ENCODE data around the gene GALNT2.

GALNT2 gene

DNA sequence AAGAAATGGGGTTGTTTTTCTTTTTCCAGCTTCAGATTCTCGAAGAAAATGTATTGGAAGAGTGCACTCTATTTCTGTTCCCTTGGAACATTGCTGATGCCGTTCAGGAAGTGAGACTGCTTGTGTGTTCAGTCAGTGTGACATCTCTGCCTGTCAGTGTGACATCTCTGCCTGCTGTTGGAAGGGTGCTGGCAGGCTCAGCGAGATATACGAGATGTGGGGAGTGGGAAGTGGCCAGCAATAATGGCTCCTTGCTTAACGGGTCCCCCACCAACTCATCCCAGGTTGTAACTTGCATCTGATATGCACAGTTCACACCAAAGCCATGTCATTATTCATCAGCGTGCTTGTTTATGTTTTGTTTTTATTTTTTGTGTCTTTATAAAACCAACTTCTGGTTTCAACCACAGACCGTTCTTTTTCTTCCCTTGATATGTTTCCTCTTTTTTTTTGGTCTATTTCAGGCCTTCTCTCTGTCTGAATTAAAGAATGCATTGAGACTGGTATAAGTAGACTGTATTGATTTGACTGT lies 145.4 kb downstream of the GALNT2 start:
- Histone ChIP-seq H3K4me3 (ENCODE audit: low read depth, low read length) (no peak overlapping the region), H3K36me3 (ENCODE audit: control insufficient read depth, insufficient read depth, low read length) (no peaks in the 10 kb centered on the region), H3K27me3 (ENCODE audit: control insufficient read depth, insufficient read depth, low read length) (no peaks in the 10 kb centered on the region), H3K9me3 (ENCODE audit: control insufficient read depth, low read length) (no peaks in the 10 kb centered on the region), H3K4me2 (ENCODE audit: low read length) (no peak overlapping the region), H3K79me2 (no peaks in the 10 kb centered on the region), H2AFZ (no peak overlapping the region), H3K9ac (no peak overlapping the region), H3K27ac (no peak overlapping the region), H3K4me1 (no peaks in the 10 kb centered on the region)
- TF ChIP-seq, protein P1, sequence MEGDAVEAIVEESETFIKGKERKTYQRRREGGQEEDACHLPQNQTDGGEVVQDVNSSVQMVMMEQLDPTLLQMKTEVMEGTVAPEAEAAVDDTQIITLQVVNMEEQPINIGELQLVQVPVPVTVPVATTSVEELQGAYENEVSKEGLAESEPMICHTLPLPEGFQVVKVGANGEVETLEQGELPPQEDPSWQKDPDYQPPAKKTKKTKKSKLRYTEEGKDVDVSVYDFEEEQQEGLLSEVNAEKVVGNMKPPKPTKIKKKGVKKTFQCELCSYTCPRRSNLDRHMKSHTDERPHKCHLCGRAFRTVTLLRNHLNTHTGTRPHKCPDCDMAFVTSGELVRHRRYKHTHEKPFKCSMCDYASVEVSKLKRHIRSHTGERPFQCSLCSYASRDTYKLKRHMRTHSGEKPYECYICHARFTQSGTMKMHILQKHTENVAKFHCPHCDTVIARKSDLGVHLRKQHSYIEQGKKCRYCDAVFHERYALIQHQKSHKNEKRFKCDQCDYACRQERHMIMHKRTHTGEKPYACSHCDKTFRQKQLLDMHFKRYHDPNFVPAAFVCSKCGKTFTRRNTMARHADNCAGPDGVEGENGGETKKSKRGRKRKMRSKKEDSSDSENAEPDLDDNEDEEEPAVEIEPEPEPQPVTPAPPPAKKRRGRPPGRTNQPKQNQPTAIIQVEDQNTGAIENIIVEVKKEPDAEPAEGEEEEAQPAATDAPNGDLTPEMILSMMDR (IDR thresholded peaks at IDR 0.05), result no peak

DNA sequence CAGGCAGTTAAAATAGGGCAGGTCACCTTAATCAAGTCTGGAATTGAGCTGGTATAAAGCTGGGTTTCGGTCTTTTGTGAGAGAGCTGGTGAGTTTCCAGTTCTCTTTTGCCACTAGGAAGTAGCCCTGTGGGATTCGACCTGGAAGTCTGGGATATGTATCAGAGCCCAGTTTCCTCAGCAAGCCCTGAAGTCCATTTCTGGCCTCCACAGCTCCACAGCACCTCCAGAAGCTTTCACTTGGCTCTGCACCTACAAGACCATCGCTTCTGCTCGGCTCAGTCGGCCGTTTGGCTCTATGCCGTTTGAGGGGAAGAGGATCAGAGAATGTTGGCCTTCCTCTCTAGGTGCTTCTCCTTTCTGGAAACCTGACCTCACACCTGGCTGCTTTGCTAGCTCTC lies 148.0 kb downstream of the GALNT2 start:
- no peaks in the 10 kb centered on the region for H3K36me3 ChIP-seq (ENCODE audit: control insufficient read depth, insufficient read depth, low read length)
- no peaks in the 10 kb centered on the region for H3K9me3 ChIP-seq (ENCODE audit: control insufficient read depth, low read length)
- H3K27me3 ChIP-seq (ENCODE audit: control insufficient read depth, insufficient read depth, low read length), result no peaks in the 10 kb centered on the region
- H3K79me2 ChIP-seq, result no peaks in the 10 kb centered on the region
- TF ChIP-seq, protein P1 (IDR thresholded peaks at IDR 0.05), result peak; percentile 15
- H3K4me3 ChIP-seq (ENCODE audit: low read depth, low read length), result no peak overlapping the region
- no peak overlapping the region for H2AFZ ChIP-seq
- H3K4me1 ChIP-seq, result no peaks in the 10 kb centered on the region
- no peak overlapping the region for H3K9ac ChIP-seq
- no peak overlapping the region for H3K4me2 ChIP-seq (ENCODE audit: low read length)
- no peak overlapping the region for H3K27ac ChIP-seq

DNA sequence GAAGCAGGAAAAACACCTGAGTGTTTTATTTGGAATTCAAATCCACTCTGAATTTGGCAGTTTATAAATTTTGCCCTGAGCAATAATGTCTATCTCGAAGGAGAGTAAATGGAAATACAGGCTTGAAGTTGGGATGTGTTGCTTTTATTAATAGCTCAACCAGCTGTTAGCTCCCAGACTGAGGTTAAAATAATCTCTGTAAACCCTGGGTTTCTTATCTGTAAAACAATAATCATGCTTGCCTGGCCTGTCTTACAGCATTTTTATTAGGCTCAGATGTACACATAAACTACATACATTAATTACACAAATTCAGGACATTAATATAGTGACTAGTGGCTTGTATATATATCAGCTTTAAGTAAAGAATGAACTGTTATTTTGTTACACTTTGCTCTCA lies 148.5 kb downstream of the GALNT2 start:
- Histone ChIP-seq H3K36me3 (ENCODE audit: control insufficient read depth, insufficient read depth, low read length) (no peaks in the 10 kb centered on the region), H3K4me1 (no peaks in the 10 kb centered on the region), H3K27ac (no peak overlapping the region), H3K27me3 (ENCODE audit: control insufficient read depth, insufficient read depth, low read length) (no peaks in the 10 kb centered on the region), H3K79me2 (no peaks in the 10 kb centered on the region), H3K4me3 (ENCODE audit: low read depth, low read length) (no peak overlapping the region), H2AFZ (no peak overlapping the region), H3K9me3 (ENCODE audit: control insufficient read depth, low read length) (no peaks in the 10 kb centered on the region), H3K4me2 (ENCODE audit: low read length) (no peak overlapping the region), H3K9ac (no peak overlapping the region)
- TF ChIP-seq, protein P1 (IDR thresholded peaks at IDR 0.05), result no peak

DNA sequence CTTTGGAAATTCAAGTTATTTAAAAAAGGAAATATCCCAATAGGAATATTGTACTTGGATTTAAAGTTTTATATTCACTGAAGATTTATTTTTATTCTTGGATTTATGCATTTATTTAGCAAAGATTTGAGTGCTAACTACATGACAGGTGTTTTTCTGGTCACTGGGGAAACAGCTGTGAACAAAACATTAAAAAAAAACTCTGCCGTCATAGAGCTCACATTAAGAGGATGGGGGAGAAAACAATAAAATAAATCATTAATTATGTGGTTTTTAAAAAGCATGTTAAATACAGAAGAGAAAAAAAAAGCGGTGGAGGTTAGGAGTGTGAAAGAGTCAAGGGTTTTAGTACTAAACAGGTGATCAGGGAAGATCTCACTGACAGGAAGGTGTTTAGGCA lies 149.9 kb downstream of the GALNT2 start:
- Histone ChIP-seq H3K36me3 (ENCODE audit: control insufficient read depth, insufficient read depth, low read length) (no peaks in the 10 kb centered on the region), H3K27me3 (ENCODE audit: control insufficient read depth, insufficient read depth, low read length) (no peaks in the 10 kb centered on the region), H3K4me2 (ENCODE audit: low read length) (no peak overlapping the region), H3K9me3 (ENCODE audit: control insufficient read depth, low read length) (no peaks in the 10 kb centered on the region), H3K9ac (no peak overlapping the region), H3K4me1 (no peaks in the 10 kb centered on the region), H2AFZ (no peak overlapping the region), H3K27ac (no peak overlapping the region), H3K79me2 (no peaks in the 10 kb centered on the region), H3K4me3 (ENCODE audit: low read depth, low read length) (no peak overlapping the region)
- TF ChIP-seq, protein P1 (IDR thresholded peaks at IDR 0.05), result no peak

DNA sequence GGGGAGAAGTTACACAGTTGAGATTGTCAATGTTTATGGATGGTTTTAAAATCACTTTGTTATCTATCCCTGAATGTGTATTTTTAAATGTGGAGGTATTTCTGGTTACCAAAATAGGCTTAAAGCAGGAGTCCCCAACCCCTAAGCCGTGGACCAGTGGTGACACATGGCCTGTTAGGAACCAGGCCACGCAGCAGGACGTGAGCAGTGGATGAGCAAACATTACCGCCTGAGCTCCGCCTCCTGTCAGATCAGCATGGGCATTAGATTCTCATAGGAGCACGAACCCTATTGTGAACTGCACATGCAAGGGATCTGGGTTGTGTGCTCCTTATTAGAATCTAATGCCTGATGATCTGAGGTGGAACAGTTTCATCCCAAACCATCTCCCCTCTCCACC lies 151.6 kb downstream of the GALNT2 start:
- TF ChIP-seq, protein P1 (IDR thresholded peaks at IDR 0.05), result no peak
- no peak overlapping the region for H3K27ac ChIP-seq
- no peaks in the 10 kb centered on the region for H3K9me3 ChIP-seq (ENCODE audit: control insufficient read depth, low read length)
- no peak overlapping the region for H3K9ac ChIP-seq
- H3K27me3 ChIP-seq (ENCODE audit: control insufficient read depth, insufficient read depth, low read length), result no peaks in the 10 kb centered on the region
- no peaks in the 10 kb centered on the region for H3K79me2 ChIP-seq
- no peaks in the 10 kb centered on the region for H3K4me1 ChIP-seq
- H3K36me3 ChIP-seq (ENCODE audit: control insufficient read depth, insufficient read depth, low read length), result no peaks in the 10 kb centered on the region
- H3K4me3 ChIP-seq (ENCODE audit: low read depth, low read length), result no peak overlapping the region
- no peak overlapping the region for H3K4me2 ChIP-seq (ENCODE audit: low read length)
- H2AFZ ChIP-seq, result no peak overlapping the region

Data from parathyroid adenoma (tissue), 2 donors.